ENCODE results near the gene PTPRD.
"Not testable (repeated sequence)": the region's sequence is repeated elsewhere in the genome, so short reads cannot be mapped to it uniquely, and the experiment has no call there.

The PTPRD gene

GRCh38 chr9:10512144-10512543 lies 100.7 kb downstream of the PTPRD start:
- DNase-seq (ENCODE audit: low spot score) = no peak
- no peak for TF ChIP-seq CTCF (IDR thresholded peaks at IDR 0.05; ENCODE audit: extremely low read depth, missing control alignments)

- no peak for TF ChIP-seq CTCF (IDR thresholded peaks at IDR 0.05; ENCODE audit: extremely low read depth, missing control alignments)
- DNase-seq (ENCODE audit: low spot score) = no peak
Observed at GRCh38 chr9:10488937-10489336, 123.9 kb downstream of the PTPRD start.

- no peak for TF ChIP-seq CTCF (IDR thresholded peaks at IDR 0.05; ENCODE audit: extremely low read depth, missing control alignments)
- no peak for DNase-seq (ENCODE audit: low spot score)
Observed at GRCh38 chr9:10479172-10479571, 133.6 kb downstream of the PTPRD start.

GRCh38 chr9:10449201-10449617 lies 163.6 kb downstream of the PTPRD start:
- not testable (repeated sequence) for DNase-seq (ENCODE audit: low spot score)

GRCh38 chr9:10447036-10447435 lies 165.8 kb downstream of the PTPRD start:
- TF ChIP-seq CTCF (IDR thresholded peaks at IDR 0.05; ENCODE audit: extremely low read depth, missing control alignments) = no peak
- DNase-seq (ENCODE audit: low spot score) = no peak

GRCh38 chr9:10443868-10444204 lies 169.0 kb downstream of the PTPRD start:
- no peak for DNase-seq (ENCODE audit: low spot score)
- TF ChIP-seq CTCF (IDR thresholded peaks at IDR 0.05; ENCODE audit: extremely low read depth, missing control alignments) = no peak

- no peak for DNase-seq (ENCODE audit: low spot score)
- TF ChIP-seq CTCF (IDR thresholded peaks at IDR 0.05; ENCODE audit: extremely low read depth, missing control alignments) = no peak
Observed at GRCh38 chr9:10443181-10443867, 169.5 kb downstream of the PTPRD start.

- DNase-seq (ENCODE audit: low spot score) = no peak
- TF ChIP-seq CTCF (IDR thresholded peaks at IDR 0.05; ENCODE audit: extremely low read depth, missing control alignments) = no peak
Observed at GRCh38 chr9:10438955-10439354, 173.8 kb downstream of the PTPRD start.

Measured in GM20000 (cell line).